HL-60/S4 treated with retinoic acid at 250 ng/mL for 4 days and 3 days (cell line): ENCODE results near the gene HRC.
"Not testable (repeated sequence)": the region's sequence is repeated elsewhere in the genome, so short reads cannot be mapped to it uniquely, and the experiment has no call there.

ENCODE experiments used
- in situ Hi-C: fragments of 300-500 bp; cut with MboI; formaldehyde crosslinking; loops from 2 replicates; pipeline ENCODE4 v1.7.0; 2022; ENCODE audit warnings: low sequenced_read_pairs

The HRC gene, protein sequence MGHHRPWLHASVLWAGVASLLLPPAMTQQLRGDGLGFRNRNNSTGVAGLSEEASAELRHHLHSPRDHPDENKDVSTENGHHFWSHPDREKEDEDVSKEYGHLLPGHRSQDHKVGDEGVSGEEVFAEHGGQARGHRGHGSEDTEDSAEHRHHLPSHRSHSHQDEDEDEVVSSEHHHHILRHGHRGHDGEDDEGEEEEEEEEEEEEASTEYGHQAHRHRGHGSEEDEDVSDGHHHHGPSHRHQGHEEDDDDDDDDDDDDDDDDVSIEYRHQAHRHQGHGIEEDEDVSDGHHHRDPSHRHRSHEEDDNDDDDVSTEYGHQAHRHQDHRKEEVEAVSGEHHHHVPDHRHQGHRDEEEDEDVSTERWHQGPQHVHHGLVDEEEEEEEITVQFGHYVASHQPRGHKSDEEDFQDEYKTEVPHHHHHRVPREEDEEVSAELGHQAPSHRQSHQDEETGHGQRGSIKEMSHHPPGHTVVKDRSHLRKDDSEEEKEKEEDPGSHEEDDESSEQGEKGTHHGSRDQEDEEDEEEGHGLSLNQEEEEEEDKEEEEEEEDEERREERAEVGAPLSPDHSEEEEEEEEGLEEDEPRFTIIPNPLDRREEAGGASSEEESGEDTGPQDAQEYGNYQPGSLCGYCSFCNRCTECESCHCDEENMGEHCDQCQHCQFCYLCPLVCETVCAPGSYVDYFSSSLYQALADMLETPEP

DNA sequence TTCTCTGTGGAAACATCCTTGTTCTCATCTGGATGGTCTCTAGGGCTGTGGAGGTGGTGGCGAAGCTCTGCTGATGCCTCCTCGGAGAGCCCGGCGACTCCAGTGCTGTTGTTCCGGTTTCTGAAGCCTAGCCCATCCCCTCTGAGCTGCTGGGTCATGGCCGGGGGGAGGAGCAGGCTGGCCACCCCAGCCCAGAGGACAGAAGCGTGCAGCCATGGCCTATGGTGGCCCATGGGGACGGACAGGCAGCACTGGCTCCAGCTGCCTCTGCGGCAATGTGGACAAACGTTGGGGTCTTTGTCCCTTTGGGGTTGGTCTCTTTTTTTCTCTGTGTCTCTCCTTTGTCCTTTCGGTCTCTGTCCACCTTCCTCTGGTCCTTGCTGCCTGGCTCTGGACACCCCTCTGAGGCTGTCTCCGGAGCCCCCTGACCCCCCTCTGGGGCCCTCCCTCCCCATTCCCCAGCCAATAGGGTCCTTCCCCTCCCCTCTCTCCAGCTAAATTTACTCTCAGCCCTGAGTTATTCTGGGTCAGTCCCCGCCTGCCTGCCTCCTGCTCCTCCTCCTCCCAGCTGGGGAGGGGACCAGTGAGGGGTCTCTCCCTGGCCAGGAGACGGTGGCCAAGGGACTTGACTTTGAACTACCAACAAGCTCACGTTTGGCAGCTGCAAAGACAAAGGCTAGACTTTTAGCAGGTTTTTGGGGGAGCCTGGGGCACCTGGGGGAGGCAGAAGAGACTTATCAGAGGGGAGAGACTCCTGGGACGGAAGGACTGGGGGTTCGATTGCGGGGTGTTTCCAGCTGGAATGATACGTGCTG lies at the start of gene HRC:
Gene HRC, minus strand, starts transcription at position 392 of the 815 bp plus-strand sequence. Its CDS starts 159 bp downstream, at position 233.
- in situ Hi-C loops = no loop called here

DNA sequence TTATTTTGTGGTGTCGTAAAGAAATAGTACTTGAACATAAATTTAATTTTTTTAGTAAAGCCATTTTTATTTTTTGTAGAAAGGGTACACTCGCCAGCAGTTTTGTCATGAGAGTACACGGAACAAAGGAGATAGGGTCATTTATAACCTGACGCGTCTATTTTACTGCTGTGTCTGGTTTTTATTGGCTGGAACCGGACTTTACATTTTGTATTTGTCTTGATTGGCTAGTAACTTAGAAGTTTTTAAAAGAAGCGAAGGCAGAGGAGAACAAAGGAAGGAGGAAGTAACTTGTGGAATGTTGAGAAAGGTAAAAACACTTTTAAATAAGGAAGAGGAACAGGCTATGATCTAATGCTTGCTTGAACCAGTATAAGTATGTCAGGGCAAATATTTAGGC lies 45.8 kb upstream of the HRC start:
- in situ Hi-C loops = loop anchor here (10.0 kb wide), 1 partner anchor 106 kb away; no protein-coding TSS in a partner anchor

DNA sequence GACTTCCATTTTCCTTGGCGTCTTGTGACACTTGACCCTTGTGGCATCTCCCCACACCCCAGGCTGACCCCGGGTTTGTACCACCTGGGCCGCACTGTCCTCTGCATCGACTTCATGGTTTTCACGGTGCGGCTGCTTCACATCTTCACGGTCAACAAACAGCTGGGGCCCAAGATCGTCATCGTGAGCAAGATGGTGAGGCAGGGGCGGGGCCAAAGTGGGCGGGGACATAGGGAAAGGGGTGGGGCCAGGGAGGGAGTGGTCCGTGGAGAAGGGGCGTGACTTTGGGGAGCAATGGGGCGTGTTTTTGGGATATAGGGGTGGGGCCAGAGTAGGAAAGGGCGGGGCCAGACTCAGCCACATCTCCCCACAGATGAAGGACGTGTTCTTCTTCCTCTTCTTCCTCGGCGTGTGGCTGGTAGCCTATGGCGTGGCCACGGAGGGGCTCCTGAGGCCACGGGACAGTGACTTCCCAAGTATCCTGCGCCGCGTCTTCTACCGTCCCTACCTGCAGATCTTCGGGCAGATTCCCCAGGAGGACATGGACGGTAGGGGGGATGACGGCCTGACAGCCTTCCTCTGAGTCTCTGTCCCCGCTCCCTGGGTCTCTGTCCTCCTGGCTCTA lies 45.2 kb upstream of the HRC start:
- in situ Hi-C loops = loop anchor here (10.0 kb wide), 1 partner anchor 106 kb away; no protein-coding TSS in a partner anchor

DNA sequence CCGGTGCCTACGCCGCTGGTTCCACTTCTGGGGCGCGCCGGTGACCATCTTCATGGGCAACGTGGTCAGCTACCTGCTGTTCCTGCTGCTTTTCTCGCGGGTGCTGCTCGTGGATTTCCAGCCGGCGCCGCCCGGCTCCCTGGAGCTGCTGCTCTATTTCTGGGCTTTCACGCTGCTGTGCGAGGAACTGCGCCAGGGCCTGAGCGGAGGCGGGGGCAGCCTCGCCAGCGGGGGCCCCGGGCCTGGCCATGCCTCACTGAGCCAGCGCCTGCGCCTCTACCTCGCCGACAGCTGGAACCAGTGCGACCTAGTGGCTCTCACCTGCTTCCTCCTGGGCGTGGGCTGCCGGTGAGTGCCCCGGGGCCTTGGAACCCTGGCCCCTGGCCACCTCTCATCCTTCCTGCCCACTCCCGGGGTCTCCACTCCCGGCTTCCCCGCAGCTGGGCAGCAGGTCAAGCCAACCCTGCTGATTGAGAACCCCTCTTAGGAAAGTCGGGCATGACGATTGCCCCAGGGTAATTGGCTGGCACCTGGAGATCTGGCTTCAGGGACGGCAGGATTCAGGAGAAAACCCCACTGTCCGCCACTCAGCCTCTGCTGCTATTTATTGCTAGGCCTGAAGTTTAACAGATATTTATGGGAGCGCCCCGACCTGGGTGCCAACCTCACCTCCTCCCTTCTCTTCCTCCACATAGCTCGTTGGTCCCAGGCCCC lies 41.5 kb upstream of the HRC start:
- in situ Hi-C loops = no loop called here

DNA sequence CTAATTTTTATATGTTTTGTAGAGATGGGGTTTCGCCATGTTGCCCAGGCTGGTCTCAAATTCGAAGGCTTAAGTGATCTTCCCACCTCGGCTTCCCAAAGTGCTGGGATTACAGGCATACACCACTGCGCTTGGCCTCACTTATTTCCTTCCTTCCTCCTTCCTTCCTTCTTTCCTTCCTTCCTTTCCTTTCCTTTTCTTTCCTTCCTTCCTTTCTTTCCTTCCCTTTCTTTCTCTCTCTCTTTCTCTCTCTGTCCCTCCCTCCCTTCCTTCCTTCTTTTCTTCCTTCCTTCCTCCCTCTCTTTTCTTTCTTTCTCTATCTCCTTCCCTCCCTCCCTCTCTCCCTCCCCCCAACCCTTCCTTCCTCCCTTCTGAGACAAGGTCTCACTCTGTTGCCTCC lies 39.2 kb upstream of the HRC start:
- in situ Hi-C loops = no loop called here

DNA sequence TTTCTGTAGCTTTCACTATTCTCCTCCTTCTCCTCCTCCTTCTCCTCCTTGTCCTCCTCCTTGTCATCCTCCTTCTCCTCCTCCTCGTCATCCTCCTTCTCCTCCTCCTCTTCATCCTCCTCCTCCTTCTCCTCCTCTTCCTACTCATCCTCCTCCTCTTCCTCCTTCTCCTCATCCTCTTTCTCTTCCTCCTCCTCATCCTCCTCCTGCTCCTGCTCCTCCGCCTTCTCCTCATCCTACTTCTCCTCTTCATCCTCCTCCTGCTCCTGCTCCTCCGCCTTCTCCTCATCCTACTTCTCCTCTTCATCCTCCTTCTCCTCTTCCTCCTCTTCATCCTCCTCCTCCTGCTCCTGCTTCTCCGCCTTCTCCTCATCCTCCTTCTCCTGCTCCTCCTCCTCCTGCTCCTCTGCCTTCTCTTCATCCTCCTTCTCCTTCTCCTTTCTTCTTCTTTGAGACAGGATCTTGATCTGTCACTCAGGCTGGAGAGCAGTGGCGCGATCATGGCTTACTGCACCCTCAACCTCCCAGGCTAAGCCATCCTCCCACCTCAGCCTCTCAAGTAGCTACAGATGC lies 38.7 kb upstream of the HRC start:
- in situ Hi-C loops = no loop called here

DNA sequence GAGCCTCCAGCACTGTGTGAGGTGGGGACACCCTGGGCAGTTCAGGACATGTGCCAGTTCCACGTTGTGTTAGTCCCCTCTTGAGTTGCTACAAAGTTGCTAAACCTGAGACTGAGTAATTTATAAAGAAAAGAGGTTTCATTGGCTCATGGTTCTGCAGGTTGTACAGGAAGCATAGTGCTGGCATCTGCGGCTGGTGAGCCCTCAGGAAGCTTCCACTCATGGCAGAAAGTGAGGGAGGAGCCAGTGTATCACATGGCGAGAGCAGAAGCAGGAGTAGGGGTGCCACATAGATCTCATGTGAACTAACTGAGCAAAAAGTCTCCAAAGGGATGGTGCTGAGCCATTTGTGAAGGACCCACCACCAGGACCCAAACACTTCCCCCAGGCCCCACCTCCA lies 35.6 kb upstream of the HRC start:
- in situ Hi-C loops = no loop called here

DNA sequence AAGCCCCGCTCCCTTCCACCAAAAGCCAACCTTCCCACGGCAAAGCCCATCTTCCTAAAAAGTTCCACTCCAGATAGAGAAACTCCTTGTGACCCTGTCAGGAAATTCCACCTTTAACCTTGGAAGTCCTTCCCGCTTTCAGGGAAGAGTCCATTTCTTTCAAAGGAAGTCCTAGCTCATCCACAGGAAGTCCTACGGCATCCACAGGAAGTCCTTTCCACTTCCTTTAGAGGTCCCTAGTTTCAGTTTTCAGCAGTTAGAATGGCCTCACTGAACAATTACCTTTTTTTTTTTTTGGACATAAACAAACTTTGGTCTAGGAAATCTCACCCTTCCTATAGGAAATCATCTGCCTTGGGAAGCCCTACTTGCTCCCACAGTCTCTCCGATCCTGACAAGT lies 34.1 kb upstream of the HRC start:
- in situ Hi-C loops = no loop called here

DNA sequence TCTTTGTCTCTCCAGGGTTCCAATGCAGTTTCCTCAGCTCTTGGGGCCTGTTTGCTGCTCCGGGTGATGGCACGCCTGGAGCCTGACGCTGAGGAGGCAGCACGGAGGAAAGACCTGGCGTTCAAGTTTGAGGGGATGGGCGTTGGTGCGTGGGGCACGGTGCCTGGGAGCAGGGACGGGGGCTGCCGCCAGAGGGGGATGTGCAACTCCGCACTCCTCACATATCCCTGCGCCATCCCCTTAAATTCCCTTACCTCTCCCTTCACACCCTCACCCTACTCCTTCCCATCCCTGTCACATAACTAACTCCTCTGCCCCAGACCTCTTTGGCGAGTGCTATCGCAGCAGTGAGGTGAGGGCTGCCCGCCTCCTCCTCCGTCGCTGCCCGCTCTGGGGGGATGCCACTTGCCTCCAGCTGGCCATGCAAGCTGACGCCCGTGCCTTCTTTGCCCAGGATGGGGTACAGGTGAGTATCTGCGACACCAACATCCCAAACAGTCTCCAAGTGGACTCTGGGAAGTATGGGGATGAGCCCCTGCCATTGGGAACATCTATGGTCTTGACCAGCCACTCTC lies 33.5 kb upstream of the HRC start:
- in situ Hi-C loops = no loop called here

DNA sequence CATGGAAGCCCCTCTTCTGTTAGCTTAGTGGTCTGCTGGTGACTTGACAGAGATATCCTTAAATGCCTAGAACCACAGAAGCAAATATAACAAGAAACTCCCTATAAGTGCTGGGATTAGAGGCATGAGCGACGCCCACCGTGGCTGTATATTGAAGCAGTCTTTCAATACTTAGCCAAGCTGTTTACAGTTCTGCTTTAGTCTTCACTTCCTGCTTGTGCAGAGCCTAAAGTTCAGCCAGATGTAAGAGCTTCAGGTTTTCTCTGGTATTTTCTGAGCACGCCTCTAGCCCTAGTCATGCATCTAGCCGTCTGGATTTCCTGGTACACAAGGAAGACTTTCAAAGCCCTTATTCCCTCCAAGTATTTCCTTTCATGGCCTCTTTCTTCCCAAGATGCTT lies 30.9 kb upstream of the HRC start:
- in situ Hi-C loops = no loop called here

DNA sequence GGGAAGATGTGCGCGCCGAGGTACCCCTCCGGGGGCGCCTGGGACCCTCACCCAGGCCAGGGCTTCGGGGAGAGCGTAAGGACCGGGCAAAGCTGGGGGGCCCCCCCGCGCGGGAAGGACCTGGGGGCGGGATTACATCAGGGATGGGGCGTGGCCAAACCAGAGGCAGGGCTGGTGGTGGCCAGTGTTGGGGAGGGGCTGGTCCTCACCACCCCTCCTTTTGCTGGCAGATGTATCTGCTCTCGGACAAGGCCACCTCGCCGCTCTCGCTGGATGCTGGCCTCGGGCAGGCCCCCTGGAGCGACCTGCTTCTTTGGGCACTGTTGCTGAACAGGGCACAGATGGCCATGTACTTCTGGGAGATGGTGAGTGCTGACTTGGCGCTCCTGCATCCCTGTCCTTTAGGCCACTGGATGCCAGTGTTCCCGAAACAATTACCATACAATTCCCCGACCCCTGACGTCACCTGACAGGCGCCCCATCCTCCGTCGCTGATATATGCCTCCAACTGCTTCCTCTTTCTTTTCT lies 27.7 kb upstream of the HRC start:
- in situ Hi-C loops = no loop called here

DNA sequence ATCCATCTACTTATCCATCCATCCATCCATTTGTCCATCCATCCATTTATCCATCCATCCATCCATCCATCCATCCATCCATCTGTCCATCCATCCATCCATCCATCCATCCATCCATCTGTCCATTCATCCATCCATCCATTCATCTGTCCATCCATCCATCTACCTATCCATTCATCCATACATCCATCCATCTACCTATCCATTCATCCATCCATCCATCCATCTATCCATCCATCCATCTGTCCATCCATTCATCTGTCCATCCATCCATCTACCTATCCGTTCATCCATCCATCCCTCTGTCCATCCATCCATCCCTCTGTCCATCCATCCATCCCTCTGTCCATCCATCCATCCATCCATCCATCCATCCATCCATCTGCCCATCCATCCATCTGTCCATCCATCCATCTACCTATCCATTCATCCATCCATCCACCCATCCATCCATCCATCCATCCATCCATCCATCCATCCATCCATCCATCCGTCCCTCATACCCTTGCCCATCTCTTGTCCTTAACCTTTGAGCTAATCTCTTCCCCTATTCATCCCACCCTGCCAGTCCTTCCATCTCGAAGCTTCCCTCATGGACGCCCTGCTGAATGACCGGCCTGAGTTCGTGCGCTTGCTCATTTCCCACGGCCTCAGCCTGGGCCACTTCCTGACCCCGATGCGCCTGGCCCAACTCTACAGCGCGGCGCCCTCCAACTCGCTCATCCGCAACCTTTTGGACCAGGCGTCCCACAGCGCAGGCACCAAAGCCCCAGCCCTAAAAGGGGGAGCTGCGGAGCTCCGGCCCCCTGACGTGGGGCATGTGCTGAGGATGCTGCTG lies 27.0 kb upstream of the HRC start:
- in situ Hi-C loops = not testable (repeated sequence)

DNA sequence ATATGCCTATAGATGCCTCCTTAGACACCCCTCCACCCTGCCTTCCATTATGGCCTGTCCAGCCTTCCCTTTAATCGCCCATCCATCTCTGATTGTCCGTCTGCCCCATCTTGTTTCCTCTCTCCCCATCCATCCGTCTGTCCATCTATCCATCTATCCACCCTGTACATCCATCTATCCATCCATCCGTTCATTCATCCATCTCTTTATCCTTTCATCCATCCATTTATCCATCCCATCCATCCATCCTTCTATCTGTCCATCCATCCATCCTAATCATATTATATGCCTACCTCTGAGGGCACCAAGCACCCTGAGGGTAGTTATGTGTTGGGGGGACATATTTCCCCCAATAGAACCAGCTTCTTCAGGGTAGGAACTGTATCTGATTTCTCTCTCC lies 25.5 kb upstream of the HRC start:
- in situ Hi-C loops = no loop called here

DNA sequence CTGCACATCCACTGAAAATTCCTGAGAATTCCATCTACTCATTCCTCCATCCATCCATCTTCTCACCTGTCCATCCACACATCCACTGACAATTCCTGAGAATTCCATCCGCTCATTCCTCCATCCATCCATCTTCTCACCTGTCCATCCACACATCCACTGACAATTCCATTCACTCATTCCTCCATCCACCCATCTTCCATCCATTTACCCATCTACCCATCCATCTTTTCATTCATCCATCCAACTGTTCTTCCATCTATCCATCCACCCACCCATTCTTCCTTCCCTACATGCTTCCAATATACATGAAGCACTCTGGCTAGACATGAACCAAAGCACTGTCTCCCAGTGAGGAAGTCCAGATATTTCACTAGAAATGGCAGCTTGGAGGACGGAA lies 18.0 kb upstream of the HRC start:
- in situ Hi-C loops = no loop called here

DNA sequence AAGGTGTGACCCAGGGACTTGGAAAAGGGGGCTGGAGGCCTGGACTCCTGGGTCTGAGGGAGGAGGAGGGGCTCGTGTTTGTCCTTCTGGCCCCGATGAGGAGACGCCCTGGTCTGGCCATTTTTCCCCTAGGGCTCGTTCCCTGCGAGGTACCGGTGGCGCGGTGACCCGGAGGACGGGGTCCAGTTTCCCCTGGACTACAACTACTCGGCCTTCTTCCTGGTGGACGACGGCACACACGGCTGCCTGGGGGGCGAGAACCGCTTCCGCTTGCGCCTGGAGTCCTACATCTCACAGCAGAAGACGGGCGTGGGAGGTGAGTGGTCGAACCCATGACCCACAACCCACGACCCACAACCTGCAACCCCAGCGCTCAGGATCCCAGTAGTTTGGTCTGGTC lies 13.2 kb upstream of the HRC start:
- in situ Hi-C loops = no loop called here

DNA sequence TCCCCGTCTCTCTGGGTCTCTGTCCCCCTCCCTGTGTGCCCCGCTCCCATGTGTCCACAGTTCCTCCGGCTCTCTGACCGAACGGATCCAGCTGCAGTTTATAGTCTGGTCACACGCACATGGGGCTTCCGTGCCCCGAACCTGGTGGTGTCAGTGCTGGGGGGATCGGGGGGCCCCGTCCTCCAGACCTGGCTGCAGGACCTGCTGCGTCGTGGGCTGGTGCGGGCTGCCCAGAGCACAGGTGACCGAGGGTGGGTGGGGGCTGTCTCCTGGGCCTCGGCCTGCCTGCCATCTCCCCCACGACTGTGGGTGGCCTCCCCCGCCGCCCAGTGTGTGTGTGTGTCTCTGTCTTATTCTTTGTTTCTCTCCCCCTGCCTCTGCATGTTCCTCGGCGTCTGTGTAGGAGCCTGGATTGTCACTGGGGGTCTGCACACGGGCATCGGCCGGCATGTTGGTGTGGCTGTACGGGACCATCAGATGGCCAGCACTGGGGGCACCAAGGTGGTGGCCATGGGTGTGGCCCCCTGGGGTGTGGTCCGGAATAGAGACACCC lies 12.7 kb upstream of the HRC start:
- in situ Hi-C loops = no loop called here

DNA sequence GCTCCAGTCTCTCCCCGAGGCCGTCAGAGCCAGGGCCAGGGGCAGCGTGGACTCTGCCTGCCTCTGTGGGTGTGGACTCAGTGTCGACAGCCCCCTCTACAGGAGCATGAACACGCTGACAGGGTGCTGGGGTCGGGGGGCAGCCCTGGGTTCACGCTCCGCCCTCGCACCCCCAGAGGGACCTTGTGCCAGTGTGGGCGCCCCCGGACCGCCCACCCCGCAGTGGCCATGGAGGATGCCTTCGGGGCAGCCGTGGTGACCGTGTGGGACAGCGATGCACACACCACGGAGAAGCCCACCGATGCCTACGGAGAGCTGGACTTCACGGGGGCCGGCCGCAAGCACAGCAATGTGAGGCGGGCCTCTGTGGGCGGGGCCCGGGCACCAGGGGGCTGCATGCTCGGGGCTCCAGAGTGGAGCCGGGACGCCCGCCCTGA lies 10.7 kb upstream of the HRC start:
- in situ Hi-C loops = no loop called here

DNA sequence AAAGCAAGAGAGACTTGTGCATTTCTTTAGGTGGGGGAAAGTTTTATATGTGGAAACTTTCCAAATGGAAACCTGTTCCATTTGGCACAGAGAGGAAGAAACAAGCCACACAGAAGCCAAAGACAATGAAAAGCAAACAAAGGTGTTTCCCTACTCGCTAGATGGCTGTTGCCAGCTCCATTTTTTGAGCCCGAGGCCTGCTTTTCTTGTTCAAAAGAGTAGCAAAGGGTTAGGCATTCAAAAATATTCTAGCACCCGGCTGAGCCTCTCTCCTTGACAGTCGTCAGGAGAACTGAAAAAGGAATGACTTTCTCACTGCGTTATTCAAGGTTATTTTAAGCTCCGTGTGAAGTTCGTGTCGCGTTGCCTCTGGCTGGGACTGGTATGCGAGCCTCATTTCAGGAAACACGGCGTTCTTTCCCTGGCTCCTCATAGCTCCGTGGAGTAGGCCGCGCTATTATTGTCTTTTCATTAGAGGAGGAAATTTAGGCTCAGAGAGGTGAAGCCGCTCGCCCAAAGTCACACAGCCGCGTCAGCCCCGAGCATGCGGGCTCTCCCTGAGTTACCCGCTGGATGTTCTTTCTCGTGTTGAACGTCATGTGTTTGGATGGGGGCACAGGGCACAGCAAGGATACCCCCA lies 10.0 kb upstream of the HRC start:
- in situ Hi-C loops = no loop called here
